ENCODE measurements around the gene LDLRAD4. TPM values are rescaled to one million over a fixed set of nuclear protein-coding genes. Genes with fewer than 3 reads are reported as not detected.

LDLRAD4 gene
- total RNA-seq, 1 donor from 2014 or later: 20.4 TPM

DNA sequence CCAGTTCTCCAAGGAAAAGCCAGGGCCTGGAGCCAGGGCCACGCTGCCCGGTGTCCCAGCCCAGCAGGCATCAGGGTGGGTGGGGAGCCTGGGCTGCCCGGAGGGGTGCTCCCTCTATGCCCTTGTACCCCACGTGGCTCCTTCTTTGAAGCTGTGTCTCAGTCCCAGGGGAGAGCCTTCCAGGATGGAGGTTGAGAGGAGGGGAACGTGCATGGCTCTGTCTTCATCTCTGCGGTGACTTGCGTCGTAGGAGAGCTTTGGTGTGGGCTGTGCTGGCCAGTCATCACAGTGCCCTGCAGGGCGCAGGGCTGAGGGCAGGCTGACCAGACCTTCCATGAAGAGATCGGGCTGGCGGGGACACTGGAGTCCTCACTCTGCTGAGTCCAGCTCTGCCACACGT, 197.2 kb downstream of the LDLRAD4 start:
- Mint-ChIP-seq H3K27me3 (ENCODE audit: unreplicated experiment) (no peaks in the 10 kb centered on the region), H3K9me3 (ENCODE audit: unreplicated experiment) (peaks cover 13% of the 10 kb centered on the region), H3K27ac (ENCODE audit: unreplicated experiment) (no peak overlapping the region), H3K36me3 (ENCODE audit: unreplicated experiment) (no peaks in the 10 kb centered on the region), H3K4me1 (ENCODE audit: unreplicated experiment) (peaks cover 1% of the 10 kb centered on the region), H3K4me3 (ENCODE audit: unreplicated experiment) (no peak overlapping the region)
- TF ChIP-seq, protein P1, sequence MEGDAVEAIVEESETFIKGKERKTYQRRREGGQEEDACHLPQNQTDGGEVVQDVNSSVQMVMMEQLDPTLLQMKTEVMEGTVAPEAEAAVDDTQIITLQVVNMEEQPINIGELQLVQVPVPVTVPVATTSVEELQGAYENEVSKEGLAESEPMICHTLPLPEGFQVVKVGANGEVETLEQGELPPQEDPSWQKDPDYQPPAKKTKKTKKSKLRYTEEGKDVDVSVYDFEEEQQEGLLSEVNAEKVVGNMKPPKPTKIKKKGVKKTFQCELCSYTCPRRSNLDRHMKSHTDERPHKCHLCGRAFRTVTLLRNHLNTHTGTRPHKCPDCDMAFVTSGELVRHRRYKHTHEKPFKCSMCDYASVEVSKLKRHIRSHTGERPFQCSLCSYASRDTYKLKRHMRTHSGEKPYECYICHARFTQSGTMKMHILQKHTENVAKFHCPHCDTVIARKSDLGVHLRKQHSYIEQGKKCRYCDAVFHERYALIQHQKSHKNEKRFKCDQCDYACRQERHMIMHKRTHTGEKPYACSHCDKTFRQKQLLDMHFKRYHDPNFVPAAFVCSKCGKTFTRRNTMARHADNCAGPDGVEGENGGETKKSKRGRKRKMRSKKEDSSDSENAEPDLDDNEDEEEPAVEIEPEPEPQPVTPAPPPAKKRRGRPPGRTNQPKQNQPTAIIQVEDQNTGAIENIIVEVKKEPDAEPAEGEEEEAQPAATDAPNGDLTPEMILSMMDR (IDR thresholded peaks at IDR 0.05): no peak
- no peak for DNase-seq (ENCODE audit: extremely low spot score, unreplicated experiment)

DNA sequence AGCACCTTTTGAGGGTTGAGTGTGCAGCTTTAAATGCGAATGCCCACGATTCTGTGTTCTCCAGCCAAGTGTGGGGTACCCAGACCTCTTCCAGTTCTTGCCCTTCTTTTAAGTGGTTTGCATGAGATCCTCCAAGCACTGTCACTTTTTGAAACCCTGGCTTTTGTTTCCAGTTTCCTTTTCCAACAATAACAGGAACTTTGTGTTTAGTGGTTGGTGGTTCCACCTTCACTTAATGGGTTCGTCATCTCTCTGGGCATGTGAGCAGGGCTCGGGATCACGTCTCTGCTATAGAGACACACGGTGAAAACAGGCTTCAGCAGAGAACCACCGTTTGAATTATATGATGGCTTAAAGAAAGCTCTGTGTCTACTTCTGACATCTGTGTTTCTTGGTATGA, 197.6 kb downstream of the LDLRAD4 start:
- TF ChIP-seq, protein P1 (IDR thresholded peaks at IDR 0.05): no peak

DNA sequence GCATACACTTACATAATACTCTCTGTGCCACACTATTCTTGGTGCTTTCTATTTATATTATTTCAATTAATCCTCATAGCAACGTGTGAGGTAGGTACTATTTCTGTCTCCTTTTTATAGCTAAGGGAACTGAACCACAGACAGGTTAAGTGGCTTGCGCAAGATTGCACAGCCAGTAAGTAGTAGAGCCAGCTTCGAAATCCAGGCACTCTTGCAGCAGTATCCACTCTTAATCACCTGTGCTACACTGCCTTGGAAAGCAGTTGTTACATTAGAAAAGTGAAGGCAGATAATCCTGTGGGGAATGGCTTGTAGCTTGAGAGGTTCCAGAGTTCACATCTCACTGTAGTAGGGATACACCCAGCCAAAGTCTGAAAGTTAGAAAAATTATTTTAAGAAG, 198.3 kb downstream of the LDLRAD4 start:
- H3K27me3 Mint-ChIP-seq (ENCODE audit: unreplicated experiment): no peaks in the 10 kb centered on the region
- DNase-seq (ENCODE audit: extremely low spot score, unreplicated experiment): no peak
- no peaks in the 10 kb centered on the region for H3K36me3 Mint-ChIP-seq (ENCODE audit: unreplicated experiment)
- TF ChIP-seq, protein P1 (IDR thresholded peaks at IDR 0.05): no peak
- H3K4me3 Mint-ChIP-seq (ENCODE audit: unreplicated experiment): no peak overlapping the region
- H3K4me1 Mint-ChIP-seq (ENCODE audit: unreplicated experiment): peaks cover 1% of the 10 kb centered on the region
- H3K27ac Mint-ChIP-seq (ENCODE audit: unreplicated experiment): no peak overlapping the region
- H3K9me3 Mint-ChIP-seq (ENCODE audit: unreplicated experiment): peaks cover 7% of the 10 kb centered on the region

More for the DNA sequence above, 197.6 kb downstream of the LDLRAD4 start:
- H3K27ac Mint-ChIP-seq (ENCODE audit: unreplicated experiment): no peak overlapping the region
- H3K9me3 Mint-ChIP-seq (ENCODE audit: unreplicated experiment): peaks cover 13% of the 10 kb centered on the region
- H3K27me3 Mint-ChIP-seq (ENCODE audit: unreplicated experiment): no peaks in the 10 kb centered on the region
- DNase-seq (ENCODE audit: extremely low spot score, unreplicated experiment): no peak
- no peak overlapping the region for H3K4me3 Mint-ChIP-seq (ENCODE audit: unreplicated experiment)
- peaks cover 1% of the 10 kb centered on the region for H3K4me1 Mint-ChIP-seq (ENCODE audit: unreplicated experiment)
- no peaks in the 10 kb centered on the region for H3K36me3 Mint-ChIP-seq (ENCODE audit: unreplicated experiment)

DNA sequence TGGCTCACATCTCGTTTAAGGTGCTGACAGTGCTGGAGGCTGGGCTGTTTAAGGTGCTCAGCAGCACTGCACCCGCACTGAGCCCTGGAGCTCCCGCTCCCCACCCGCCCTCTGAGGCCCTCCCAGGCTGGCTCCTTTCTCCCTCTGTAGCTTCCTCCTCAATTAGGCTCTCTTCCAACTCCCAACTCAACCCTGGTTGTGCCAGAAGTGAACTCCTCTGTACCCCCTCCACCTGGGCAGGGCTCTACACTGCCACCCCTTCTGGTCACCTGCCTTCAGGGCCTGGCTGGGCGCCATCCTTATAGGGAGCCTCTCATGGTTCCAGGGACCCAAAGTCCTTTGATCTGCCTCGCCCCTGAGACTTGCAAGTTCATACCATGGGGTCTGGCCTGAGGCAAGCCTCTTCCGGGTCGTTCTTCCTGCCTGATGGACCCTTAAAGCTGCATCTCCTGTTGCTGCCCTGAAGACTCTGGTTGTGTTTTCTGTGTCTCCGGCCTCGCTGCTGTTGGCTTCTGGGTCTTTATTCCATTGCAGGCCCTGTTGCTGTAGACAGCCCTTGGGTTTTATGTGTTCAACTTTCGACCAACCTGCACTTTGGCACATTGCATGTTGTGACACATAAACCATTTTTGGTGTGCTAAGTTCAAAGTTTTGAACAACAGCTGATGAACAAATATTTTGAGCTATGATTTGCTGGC, 199.6 kb downstream of the LDLRAD4 start:
- Mint-ChIP-seq H3K4me3 (ENCODE audit: unreplicated experiment) (no peak overlapping the region), H3K27ac (ENCODE audit: unreplicated experiment) (no peak overlapping the region), H3K27me3 (ENCODE audit: unreplicated experiment) (no peaks in the 10 kb centered on the region), H3K36me3 (ENCODE audit: unreplicated experiment) (no peaks in the 10 kb centered on the region), H3K4me1 (ENCODE audit: unreplicated experiment) (peaks cover 1% of the 10 kb centered on the region), H3K9me3 (ENCODE audit: unreplicated experiment) (no peaks in the 10 kb centered on the region)
- no peak for DNase-seq (ENCODE audit: extremely low spot score, unreplicated experiment)
- TF ChIP-seq, protein P1 (IDR thresholded peaks at IDR 0.05): no peak

DNA sequence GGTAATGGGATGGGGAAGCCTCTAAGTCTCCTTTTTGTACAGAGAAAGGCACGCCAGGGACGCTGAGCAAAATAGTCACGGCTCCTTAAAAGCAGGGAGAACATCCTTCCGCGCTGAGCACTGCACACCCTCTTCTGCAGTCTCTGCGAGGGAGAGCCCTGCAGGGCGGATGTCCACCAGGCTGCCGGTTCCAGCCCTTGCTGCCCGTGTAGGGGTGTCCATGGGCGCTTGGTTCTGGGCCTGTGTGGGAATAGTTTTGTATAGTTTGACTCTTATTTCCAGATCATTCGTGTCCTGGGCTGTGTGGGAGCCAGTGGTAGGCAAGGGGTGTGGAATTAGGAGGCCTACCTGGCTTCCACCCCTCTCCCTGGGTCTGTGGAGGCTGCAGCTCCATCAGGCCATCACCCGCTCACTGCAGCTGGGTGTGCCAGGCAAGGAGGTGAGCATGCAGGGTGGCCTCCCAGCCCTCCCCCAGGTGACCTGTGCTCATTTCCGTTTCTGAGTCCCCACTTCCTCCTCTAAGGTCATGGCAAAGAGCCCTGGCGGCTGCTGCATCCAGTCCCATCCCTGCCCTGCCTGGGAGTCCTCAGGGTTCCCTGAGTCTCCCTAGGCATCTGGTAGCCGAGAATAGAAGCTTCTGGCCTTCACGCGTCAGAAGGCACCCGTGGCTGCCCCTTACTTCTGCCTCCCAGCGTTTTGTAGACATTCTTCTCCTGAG, 202.6 kb downstream of the LDLRAD4 start:
- Mint-ChIP-seq H3K36me3 (ENCODE audit: unreplicated experiment) (no peaks in the 10 kb centered on the region), H3K27ac (ENCODE audit: unreplicated experiment) (no peak overlapping the region), H3K4me1 (ENCODE audit: unreplicated experiment) (peaks cover 1% of the 10 kb centered on the region), H3K27me3 (ENCODE audit: unreplicated experiment) (no peaks in the 10 kb centered on the region), H3K4me3 (ENCODE audit: unreplicated experiment) (no peak overlapping the region), H3K9me3 (ENCODE audit: unreplicated experiment) (no peaks in the 10 kb centered on the region)
- TF ChIP-seq, protein P1 (IDR thresholded peaks at IDR 0.05): no peak
- DNase-seq (ENCODE audit: extremely low spot score, unreplicated experiment): no peak
